GM12874 (cell line): Measurements from ENCODE around the gene GM2A.

Experiments used
- CTCF ChIP-seq: IDR thresholded peaks from 2 replicates; pipeline ENCODE4 v1.5.1; 2011; ENCODE audit warnings: low read depth, mild to moderate bottlenecking, control low read depth, low read length, moderate library complexity; ENCODE audit not compliant: insufficient read depth

The GM2A gene

DNA sequence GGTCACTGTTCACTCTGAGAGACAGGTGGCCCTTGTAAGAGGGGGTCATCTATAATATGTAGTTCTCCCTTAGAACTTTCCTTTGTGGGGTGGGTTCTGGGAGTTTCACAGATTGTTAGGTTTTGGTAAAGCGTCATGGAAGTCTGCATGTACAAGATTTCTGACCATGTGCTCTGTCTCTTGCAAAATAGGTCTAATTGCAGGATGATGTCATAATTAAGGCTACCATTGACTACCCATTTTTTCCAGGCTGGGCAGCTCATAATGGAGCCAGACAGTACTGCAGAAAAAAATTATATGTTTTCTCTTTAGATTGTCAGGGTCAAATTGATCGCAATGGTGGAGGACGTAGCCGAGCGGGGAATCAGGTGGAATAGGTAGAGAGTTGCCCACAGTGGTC, 3.7 kb upstream of the GM2A start:
- no peak for TF ChIP-seq CTCF

GRCh38 chr5:151250346-151251000, 2.5 kb upstream of the GM2A start:
- no peak for TF ChIP-seq CTCF

DNA sequence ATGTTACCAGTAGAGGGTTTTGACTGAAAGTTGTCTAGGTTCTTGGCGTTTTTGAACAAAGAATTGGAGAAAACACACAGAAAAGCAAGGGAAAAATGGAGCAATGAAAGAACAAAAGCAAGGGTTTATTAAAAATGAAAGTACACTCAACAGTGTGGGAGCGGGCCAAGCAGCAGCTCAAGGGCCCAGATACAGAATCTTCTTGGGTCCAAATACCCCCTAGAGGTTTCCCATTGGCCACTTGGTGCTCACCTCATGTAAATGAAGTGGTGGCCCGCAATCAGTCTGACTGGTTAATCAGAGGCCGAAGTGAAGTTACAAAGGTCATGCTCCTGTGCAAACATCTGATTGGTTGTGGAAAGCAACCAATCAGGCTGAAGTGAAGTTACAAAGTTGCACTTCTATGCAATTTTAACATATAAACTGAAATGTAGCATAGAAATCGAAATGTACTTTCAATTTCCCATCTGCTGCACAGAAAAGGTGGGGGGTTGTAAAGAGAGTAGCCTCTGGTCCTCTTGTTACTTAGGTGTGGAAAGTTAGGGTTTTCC, 1.9 kb upstream of the GM2A start:
- no peak for TF ChIP-seq CTCF

GRCh38 chr5:151251621-151252020, 1.4 kb upstream of the GM2A start:
- TF ChIP-seq CTCF, result no peak

GRCh38 chr5:151253605-151253950, 593 bp downstream of the GM2A start:
- TF ChIP-seq CTCF, result no peak

GRCh38 chr5:151254556-151254955, 1.6 kb downstream of the GM2A start:
- no peak for TF ChIP-seq CTCF

DNA sequence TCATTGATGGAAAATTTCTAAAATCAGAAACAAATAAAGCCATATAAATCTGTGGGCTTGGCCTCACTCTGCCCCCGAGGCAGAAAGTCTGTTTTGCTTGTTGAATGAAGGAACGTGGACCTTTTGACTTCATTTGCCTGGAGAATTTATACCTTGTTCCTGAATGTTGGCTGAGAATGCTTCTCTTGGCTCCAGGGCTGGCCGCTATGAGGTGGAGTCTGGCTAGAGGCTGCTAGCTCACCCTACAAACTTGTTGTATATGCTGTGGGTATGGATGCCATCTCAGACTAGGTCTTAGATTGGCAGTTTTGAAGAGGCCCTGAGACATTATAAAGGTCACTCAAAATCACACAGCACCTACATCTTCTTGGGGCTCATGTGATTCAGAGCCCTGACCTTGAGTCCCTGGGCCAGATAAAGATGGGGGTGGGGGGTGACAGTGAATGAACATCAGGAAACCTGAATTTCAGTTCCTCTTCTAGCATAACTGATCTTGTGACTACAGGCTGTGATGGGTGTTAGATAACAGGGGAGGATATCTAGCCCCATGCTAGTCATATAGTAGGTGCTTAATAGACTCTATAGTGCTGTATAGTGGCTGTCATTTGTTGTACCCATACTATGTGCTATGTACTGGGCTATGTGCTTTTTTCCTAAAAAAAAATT, 2.8 kb downstream of the GM2A start:
- no peak for TF ChIP-seq CTCF
